OCI-LY3 (cell line): ENCODE data around the gene INTS12.

ENCODE experiments used
- H2AFZ ChIP-seq: fragments of 200-600, 300-600 bp; shearing (Covaris generic); 2 replicates; pipeline ENCODE4 v1.6.0; 2014; ENCODE audit warnings: antibody characterized with exemption, low read depth, low read length
- H3K27ac ChIP-seq: fragments of 200-600, 300-600 bp; sonication (generic); 2 replicates; pipeline ENCODE4 v1.5.1; 2014; ENCODE audit warnings: mild to moderate bottlenecking, low read length, moderate library complexity, mixed read lengths
- H3K27me3 ChIP-seq: fragments of 200-600, 300-600 bp; sonication (generic); 2 replicates; pipeline ENCODE4 v1.6.1; 2014; ENCODE audit warnings: low read depth, low read length, mixed read lengths
- H3K36me3 ChIP-seq: fragments of 200-600, 300-600 bp; sonication (generic); replicated peaks from 2 replicates; pipeline ENCODE3; 2014; ENCODE audit warnings: low read depth, low read length, mixed read lengths
- H3K4me1 ChIP-seq: fragments of 300-600, 200-600 bp; sonication (generic); 2 replicates; pipeline ENCODE4 v1.6.1; 2014; ENCODE audit warnings: low read length, mixed read lengths
- H3K4me2 ChIP-seq: fragments of 200-600, 300-600 bp; sonication (generic); 2 replicates; pipeline ENCODE4 v1.6.1; 2014; ENCODE audit warnings: low read length, mixed read lengths
- H3K4me3 ChIP-seq: fragments of 300-600, 200-600 bp; sonication (generic); 2 replicates; pipeline ENCODE4 v1.5.1; 2014; ENCODE audit warnings: antibody characterized with exemption, mild to moderate bottlenecking, low read length, moderate library complexity
- H3K79me2 ChIP-seq: fragments of 300-600, 200-600 bp; shearing (Covaris generic); 2 replicates; pipeline ENCODE4 v1.6.1; 2014; ENCODE audit warnings: mild to moderate bottlenecking, low read length, mixed read lengths
- H3K9ac ChIP-seq: fragments of 300-600, 200-600 bp; shearing (Covaris generic); 2 replicates; pipeline ENCODE4 v1.6.0; 2014; ENCODE audit warnings: mild to moderate bottlenecking, low read length, moderate library complexity
- H3K9me3 ChIP-seq: fragments of 200-600, 300-600 bp; shearing (Covaris generic); 2 replicates; pipeline ENCODE4 v1.6.1; 2014; ENCODE audit warnings: low read length, mixed read lengths; ENCODE audit not compliant: insufficient read depth
- H4K20me1 ChIP-seq: fragments of 200-600, 300-600 bp; sonication (generic); 2 replicates; pipeline ENCODE4 v1.6.1; 2016; ENCODE audit warnings: low read length, mixed read lengths; ENCODE audit not compliant: insufficient read depth
- EZH2phosphoT487 ChIP-seq: fragments of 200-600 bp; shearing (Covaris generic); IDR thresholded peaks from 2 replicates; pipeline ENCODE4 v1.6.1; 2018; ENCODE audit warnings: antibody characterized with exemption, mixed run types, low read depth
- TF ChIP-seq, protein P1 (sequence below): fragments of 200-600, 300-600 bp; sonication (generic); IDR thresholded peaks from 2 replicates; pipeline ENCODE4 v1.5.1; 2014; ENCODE audit warnings: antibody characterized with exemption, low read length, low read depth

The INTS12 gene

DNA sequence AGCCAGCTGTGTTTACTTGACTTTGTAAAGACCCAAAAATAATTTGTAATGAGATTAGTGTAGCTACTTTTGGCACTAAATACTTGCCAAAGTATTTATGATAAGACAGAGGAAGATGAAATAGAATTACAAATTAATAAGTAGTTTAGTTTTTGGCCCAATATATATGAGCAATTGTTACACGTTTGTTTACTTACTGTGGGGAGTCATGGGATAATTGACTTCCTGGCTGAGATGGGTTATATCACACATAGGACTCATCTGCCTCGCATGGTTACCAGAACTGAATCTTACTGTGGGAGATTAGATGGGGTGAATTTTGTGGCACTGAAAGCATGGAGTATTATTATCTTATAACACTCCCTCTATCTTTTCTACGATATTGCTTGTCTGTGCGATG lies 66.6 kb downstream of the INTS12 start:
- Histone ChIP-seq H3K4me3 (no peak overlapping the region), H4K20me1 (no peaks in the 10 kb centered on the region), H3K9ac (no peak overlapping the region), H3K9me3 (no peaks in the 10 kb centered on the region), H3K27ac (no peak overlapping the region), H3K36me3 (no peaks in the 10 kb centered on the region), H3K4me2 (no peak overlapping the region), H3K27me3 (no peaks in the 10 kb centered on the region), H3K4me1 (peaks cover 14% of the 10 kb centered on the region), H2AFZ (no peak overlapping the region), H3K79me2 (no peaks in the 10 kb centered on the region)
- TF ChIP-seq, protein P1, sequence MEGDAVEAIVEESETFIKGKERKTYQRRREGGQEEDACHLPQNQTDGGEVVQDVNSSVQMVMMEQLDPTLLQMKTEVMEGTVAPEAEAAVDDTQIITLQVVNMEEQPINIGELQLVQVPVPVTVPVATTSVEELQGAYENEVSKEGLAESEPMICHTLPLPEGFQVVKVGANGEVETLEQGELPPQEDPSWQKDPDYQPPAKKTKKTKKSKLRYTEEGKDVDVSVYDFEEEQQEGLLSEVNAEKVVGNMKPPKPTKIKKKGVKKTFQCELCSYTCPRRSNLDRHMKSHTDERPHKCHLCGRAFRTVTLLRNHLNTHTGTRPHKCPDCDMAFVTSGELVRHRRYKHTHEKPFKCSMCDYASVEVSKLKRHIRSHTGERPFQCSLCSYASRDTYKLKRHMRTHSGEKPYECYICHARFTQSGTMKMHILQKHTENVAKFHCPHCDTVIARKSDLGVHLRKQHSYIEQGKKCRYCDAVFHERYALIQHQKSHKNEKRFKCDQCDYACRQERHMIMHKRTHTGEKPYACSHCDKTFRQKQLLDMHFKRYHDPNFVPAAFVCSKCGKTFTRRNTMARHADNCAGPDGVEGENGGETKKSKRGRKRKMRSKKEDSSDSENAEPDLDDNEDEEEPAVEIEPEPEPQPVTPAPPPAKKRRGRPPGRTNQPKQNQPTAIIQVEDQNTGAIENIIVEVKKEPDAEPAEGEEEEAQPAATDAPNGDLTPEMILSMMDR: no peak
- no peak for TF ChIP-seq EZH2phosphoT487

DNA sequence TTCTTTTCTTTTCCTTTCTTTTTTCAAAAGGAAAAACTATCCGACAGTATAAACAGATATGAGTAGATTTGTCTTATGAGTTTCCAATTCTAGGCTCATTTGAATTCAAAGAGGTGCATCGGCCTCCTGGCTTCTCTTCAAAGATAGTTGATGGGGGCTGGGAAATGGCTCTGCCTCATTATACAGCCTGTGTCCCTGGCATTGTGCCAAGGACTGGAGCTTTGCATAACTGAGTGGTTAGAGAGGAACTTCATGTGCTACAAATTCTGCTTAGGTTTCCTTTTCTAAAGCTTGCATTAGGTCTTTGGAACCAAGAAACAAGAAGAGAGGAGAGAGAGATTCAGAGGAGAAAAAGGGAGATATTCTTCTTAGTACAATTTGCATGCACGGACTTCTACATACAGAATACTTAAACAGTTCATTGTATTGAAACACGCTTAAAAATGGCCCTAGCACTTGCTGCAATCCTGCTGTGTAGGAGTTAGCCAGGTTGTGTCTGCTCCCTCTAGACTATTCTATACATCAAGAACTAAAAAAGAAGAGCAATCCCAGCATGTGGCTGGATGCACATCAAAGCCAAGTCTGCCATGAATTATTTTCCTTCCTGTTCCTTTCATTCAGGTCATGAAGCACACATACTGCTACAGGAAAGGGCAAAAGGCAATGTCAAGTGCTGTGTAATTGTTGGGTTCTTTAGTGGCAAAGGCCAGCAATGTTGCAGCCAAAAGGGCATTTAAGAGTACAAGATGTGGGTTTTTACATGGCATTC lies 70.9 kb downstream of the INTS12 start:
- Histone ChIP-seq H4K20me1 (no peaks in the 10 kb centered on the region), H3K4me1 (peaks cover 42% of the 10 kb centered on the region), H3K9ac (peak overlapping the region; percentile 16; the same call in 1 of the 2 replicates), H3K4me3 (peak overlapping the region; percentile 58), H3K4me2 (peak overlapping the region; percentile 69), H3K27me3 (no peaks in the 10 kb centered on the region), H3K27ac (peak overlapping the region; percentile 54), H2AFZ (peak overlapping the region; percentile 48), H3K9me3 (no peaks in the 10 kb centered on the region), H3K79me2 (no peaks in the 10 kb centered on the region), H3K36me3 (no peaks in the 10 kb centered on the region)
- no peak for TF ChIP-seq EZH2phosphoT487
- TF ChIP-seq, protein P1: no peak

DNA sequence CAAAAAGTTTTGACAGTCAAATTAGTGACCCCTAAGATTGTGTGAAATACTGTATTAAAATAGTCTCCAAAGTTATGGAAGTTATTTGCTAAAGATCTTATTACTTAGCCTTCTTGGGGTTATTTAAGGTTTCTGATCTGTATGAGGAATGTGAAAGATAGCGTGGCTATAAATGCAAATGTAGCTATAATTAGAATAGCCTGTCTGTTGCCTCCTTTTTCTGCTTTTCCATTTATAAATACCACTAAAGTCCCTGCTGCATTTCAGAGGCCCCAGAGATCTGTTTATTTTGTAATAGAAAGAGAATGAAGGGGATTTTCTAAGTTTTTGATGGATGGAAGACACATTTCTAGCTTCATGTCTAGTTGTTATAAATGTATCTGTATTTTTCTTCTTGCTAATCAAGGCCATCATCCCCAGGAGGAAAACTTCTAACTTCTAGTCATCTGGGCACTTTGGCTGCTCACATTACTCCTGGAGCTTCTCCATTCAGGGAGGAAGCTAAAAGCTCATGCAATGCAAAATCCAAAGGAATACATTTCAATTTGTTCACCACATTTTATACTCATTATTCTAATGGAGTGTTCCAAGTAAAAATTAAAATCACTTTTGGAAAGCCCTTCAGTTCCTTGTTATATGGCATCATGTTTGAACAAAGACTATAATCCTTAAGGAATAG lies 73.9 kb downstream of the INTS12 start:
- Histone ChIP-seq H3K4me3 (no peak overlapping the region), H2AFZ (no peak overlapping the region), H3K36me3 (no peaks in the 10 kb centered on the region), H3K27ac (no peak overlapping the region), H4K20me1 (no peaks in the 10 kb centered on the region), H3K9me3 (no peaks in the 10 kb centered on the region), H3K9ac (no peak overlapping the region), H3K4me2 (peak overlapping the region; percentile 41), H3K27me3 (no peaks in the 10 kb centered on the region), H3K4me1 (peaks cover 57% of the 10 kb centered on the region), H3K79me2 (no peaks in the 10 kb centered on the region)
- TF ChIP-seq, protein P1: no peak
- no peak for TF ChIP-seq EZH2phosphoT487

DNA sequence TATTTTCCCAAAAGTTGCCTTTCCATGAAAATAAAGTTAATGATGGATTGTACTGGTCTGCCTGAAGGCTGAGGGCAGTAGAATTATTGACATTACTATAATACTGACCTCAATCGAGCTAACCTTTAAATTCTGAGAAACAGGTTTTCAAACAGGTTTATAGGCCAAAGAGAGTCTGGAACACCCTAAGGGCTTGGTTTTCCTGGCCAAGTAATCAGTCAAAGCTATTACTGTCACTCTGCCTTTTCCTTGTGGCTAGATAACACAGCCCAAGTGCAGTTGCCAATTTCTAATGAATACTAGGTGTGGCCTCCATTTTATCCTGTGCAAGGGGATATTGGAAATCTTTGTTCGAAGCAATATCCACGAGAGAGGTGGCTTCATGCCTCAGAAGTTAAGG lies 75.2 kb downstream of the INTS12 start:
- no peaks in the 10 kb centered on the region for H4K20me1 ChIP-seq
- H3K4me3 ChIP-seq: peak overlapping the region; percentile 8; the same call in 1 of the 2 replicates
- H3K79me2 ChIP-seq: no peaks in the 10 kb centered on the region
- peak overlapping the region; percentile 43 for H3K27ac ChIP-seq
- no peak overlapping the region for H3K9ac ChIP-seq
- H3K4me2 ChIP-seq: peak overlapping the region; percentile 68
- H3K9me3 ChIP-seq: no peaks in the 10 kb centered on the region
- TF ChIP-seq EZH2phosphoT487: no peak
- TF ChIP-seq, protein P1: no peak
- no peaks in the 10 kb centered on the region for H3K36me3 ChIP-seq
- H3K4me1 ChIP-seq: peaks cover 57% of the 10 kb centered on the region
- no peaks in the 10 kb centered on the region for H3K27me3 ChIP-seq
- 0 out of 2 replicates have a peak overlapping the region, but pooled peaks have one; percentile 18 for H2AFZ ChIP-seq
